B cell (primary cell): ENCODE data around the gene ITPR3.

ENCODE experiments used
- CTCF ChIP-seq: fragments of 200-600 bp; IDR thresholded peaks from one replicate; pipeline ENCODE4 v1.8.0; 2022; ENCODE audit warnings: antibody characterized with exemption, mild to moderate bottlenecking
- EZH2 ChIP-seq: IDR thresholded peaks from 2 replicates; pipeline ENCODE4 v1.6.1; 2012; ENCODE audit warnings: borderline replicate concordance, low read depth, mild to moderate bottlenecking, moderate library complexity, low read length; ENCODE audit not compliant: insufficient read depth, poor library complexity, severe bottlenecking

- no peak for TF ChIP-seq CTCF
- TF ChIP-seq EZH2, result no peak
These were observed 43.0 kb upstream of the ITPR3 start for GRCh38 chr6:33578164-33578563.
